Measurements from ENCODE around the gene CNTN6.
"Not testable (repeated sequence)": the region's sequence is repeated elsewhere in the genome, so short reads cannot be mapped to it uniquely, and the experiment has no call there.

The CNTN6 gene

DNA sequence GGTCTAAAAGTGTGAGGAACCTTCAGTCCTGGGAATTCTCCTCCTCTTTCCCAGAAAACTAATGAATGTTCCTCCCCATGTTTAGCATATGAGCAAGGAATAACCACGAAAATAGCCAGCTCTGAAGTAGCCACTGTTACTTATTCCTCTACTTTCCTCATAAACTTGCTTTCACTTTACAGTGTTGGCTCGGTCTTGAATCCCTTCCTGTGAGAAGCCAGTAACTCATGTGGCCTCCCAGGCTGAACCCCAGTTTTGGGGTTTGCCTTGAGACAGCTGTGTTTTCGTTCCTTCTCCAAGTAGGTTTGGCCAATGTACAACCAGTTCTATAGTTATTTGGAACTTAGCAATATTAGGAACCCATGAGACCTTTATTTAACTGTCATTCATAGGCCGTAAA is 195.0 kb downstream of the CNTN6 start:
- no peak for DNase-seq (ENCODE audit: low read depth in 2 of 2)

DNA sequence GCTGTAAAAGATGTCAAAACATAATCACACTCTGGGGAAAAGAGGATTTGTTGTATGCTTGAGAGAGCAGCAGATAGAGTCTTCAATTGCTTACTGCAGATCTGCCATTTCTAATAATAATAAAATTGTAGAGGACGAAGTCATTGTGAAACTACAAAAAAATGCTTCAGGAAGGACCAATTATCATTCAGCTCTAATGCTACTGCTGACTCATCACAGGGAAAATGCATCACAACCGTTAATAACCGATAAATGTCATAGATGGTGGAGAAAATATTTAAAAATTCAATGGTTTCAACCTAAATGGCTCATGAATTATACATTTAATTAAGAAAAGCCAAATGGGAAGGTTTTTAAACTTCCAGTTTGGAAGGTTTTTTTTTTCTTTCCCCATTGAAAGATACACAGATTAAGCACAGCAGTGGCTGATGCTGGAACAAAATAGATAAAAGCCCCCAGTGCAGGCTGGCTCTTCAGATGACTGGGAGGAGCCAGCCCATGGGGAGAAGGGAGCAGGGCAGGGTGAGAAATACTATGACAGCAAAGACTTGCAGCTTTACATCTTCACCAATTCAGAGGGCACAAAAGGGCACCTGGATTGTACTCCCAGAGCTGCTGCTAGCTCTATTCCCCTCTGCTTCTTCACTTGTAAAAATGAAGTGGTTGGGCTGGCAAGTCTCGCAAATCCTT is 196.1 kb downstream of the CNTN6 start:
- no peak for DNase-seq (ENCODE audit: low read depth in 2 of 2)

DNA sequence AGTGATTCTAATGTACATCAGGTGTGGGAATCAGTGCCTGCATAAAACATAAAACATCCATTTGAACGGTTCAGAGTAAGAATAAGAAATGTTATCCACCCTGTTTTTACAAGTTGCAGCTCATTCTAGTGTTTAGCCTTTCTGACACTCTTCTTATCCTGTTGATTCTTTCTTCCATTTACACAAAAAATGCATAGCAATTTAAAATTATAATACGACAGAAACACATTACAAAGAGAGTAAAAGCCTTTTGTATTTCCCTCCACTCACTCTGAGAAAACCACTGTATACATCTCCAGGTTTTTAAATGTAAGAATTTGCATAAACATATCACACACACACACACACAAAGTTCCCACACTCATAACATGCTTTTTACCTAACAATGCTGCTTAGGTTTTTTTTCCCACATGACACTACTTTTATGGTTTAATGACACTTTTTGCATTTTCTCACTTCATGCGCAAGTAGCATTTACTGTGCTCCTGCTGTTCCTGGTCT is 199.8 kb downstream of the CNTN6 start:
- DNase-seq (ENCODE audit: low read depth in 2 of 2) = no peak

DNA sequence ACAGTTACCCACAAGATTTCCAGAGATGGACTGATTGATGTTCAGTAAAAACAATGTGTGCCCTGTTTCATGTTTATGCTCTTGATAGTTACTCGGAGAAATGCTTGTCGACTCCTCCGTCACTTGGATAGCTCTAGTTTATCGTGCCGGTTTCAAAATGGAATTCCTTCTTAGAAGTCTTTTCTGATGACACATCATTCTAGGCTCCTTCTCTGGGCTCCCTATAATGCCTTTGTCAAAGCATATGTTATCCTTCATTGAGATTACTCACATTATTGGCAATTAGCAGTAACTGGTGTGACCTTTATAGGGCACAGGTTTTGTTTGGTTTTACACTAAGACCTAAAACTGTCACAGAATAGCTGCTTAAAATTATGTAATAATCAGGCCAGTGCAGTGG is 201.8 kb downstream of the CNTN6 start:
- no peak for DNase-seq (ENCODE audit: low read depth in 2 of 2)

DNA sequence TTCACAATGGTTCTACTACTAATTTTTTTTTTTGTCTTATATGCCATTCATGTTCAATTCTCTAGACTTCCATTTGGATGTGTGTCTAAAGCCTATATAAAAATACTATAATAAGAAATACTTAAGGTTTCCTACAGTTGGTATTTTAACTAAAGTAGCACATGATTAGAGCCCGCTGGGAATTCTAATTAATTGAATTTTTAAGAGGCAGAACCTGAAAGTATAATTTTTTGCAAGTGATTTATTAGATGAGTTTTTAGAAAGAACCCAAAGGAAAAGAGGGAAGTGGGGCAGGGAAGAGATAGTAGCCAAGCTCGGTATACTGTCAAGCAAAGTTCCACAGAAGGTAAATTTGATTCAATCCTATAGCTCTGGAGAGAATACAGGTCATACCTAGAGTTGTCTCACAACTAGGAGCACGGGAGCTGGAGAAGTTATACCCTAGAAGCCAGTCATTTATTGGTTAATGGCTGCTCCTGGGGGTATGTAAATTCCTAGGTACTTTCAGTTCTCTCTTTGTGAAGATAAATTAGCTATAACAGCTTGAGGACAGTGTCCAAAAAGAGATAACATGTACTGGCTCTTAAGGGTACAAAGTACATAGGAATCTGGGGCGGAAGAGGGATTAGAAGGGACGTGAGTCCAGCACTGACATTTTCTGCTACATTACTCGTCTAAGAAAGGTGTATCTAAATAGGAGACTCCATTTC is 225.6 kb downstream of the CNTN6 start:
- DNase-seq (ENCODE audit: low read depth in 2 of 2) = no peak

DNA sequence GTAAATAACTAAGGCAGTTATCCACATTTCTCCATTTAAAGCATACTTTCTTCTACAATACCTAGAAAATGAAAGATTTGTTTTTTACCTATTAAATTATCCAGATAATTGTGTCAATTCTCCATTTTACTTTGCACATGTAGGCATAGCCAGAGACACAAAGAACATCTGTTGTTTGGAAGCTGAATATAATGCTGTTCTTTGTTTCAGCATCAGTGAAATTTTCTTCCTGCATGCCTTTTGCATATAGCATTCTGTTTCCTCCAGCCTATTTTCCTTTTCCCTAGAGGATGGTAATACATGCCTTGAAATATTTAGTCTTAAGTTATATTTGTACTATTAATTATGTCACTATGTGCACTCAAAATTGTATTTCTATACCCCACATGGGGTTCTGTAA is 233.7 kb downstream of the CNTN6 start:
- no peak for DNase-seq (ENCODE audit: low read depth in 2 of 2)

DNA sequence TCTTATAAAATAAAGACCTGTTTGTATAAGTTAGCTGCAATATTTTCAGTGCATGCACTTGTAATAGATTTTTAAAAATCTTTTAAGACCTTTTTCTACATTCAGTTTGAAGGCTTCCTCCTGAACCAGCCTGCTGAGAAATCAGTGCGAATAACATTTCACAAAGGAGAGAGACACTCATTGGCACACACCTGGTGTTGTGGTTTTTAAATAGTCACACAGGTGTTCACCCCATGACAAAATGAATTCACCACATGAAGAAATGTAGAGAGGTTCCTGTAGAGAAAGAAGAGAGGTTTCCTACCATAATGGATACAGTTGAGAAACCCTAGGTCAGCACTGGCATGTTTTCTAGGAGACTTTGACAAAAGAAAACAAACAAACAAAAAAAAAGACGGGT is 237.3 kb downstream of the CNTN6 start:
- DNase-seq (ENCODE audit: low read depth in 2 of 2) = no peak

DNA sequence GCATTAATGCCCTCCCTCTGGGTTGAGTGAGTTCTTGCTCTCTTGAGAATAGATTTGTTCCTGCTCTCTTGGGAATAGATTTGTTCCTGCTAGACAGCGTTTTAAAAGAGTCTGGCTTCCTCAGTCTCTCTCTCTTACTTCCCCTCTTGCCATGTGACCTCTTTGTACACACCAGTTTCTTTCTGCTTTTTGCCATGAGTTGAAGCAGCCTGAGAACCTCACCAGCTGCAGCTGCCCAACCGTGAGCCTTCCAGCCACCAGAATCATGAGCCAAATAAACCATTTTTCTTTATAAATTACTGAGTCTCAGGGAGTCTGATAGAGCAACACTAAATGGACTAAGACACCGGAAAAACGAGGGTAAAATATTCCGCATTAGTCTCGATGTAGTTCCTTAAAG is 253.6 kb downstream of the CNTN6 start:
- DNase-seq (ENCODE audit: low read depth in 2 of 2) = no peak

DNA sequence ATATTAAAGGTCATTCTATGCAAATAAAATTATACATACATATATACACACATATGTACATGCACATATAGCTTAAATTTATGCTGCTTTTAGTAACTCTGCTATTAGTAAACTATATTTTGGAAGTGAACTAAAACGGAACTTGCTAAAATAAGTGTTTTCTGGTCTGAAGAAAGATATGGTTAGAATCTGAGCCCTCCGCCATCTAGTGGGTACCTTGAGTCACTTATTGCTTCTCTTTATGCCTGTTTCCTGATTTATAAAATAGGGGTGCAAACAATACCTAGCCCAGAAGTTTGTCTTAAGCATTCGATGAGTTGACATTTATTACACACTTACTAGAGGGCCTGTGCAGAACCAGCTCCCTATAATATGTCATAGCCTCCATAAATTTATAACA is 255.7 kb downstream of the CNTN6 start:
- no peak for DNase-seq (ENCODE audit: low read depth in 2 of 2)

DNA sequence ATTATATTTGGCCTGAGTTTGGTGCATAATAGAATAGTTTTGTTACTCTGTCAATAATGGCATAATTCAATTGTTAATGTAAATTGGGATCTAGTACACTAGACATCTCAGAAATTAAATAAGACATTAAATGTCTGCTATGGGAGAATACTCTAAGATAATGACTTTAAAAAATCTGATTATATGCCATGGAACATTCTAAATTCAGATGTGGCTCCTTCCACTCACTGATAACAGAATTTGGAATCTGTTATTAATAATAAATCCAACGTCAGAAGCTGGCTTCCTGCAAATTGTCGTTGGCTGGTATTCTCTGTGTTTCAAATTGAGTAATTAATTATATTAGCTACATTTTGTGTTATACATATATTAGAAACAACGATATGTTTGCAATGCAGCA is 258.1 kb downstream of the CNTN6 start:
- DNase-seq (ENCODE audit: low read depth in 2 of 2) = no peak

DNA sequence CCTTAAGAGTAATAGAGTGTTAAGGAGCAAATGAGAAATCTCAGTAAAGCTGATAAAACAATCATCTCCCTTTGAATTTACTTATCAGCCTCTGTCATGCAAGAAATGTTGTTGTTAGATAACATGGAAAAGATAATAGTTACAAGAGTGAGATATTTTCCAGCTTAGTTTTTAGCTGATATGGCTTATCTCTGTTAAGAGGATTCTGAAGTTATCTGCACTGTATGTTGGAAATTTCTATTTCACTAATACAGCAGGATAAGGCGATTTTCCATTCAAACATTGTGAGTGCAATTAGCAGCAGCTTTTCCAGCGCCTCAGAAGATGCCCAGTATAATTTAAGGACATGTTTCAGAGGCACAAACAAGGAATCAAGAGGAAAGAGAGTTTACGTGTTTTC is 262.9 kb downstream of the CNTN6 start:
- no peak for DNase-seq (ENCODE audit: low read depth in 2 of 2)

DNA sequence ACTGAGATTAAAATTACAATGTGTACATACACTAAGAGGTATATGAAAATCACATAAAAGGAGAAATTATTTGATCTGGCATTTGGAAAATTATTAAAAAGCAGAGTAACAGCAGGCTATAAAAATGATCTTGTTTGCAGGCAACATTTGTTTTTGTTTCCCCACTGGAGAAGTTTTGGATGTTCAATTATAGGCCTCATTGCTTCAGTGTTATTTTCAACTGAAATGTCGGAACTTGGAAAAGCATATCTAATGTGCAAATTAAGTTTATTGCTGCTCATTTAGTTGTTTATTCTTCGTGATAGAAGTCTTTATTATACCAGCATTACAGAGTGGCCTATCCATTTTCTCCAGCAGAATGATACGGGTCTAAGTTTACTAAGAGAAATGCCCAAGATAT is 263.3 kb downstream of the CNTN6 start:
- no peak for DNase-seq (ENCODE audit: low read depth in 2 of 2)

DNA sequence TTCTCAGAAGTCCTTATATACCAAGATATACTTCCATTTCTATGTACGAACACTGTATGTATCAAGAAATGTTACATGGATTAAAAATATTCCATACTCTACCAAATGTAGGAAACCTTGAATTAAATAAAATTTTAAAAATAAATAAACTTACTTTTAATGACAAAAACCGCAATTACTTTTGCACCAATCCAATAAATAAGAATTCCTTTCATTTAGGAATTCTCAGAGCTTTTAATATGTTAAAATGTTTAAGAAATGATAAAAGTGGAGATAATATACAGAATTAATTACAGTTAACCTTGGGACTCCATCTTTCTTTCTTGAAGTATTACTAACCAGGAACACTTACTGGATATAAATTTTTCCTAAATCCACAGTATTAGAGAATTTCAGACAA is 272.7 kb downstream of the CNTN6 start:
- DNase-seq (ENCODE audit: low read depth in 2 of 2) = no peak

DNA sequence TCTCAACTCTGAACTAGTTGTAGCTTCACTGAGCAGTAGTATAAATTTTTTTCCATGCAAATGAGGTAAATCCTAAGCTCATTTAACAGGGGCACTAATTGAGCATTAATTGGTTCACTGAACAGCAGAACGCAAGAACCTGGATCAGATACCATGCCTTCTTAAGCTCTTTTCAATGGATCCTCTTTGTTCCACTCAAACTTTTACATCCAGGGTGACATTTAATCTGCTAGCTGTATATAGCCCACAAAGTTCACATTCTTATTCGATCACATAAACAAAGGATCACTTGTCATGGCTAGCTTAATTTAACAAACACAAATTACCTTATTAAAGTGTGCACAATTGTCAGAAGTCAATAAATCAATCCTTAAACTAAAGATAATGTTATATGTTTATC is 281.6 kb downstream of the CNTN6 start:
- DNase-seq (ENCODE audit: low read depth in 2 of 2) = no peak

DNA sequence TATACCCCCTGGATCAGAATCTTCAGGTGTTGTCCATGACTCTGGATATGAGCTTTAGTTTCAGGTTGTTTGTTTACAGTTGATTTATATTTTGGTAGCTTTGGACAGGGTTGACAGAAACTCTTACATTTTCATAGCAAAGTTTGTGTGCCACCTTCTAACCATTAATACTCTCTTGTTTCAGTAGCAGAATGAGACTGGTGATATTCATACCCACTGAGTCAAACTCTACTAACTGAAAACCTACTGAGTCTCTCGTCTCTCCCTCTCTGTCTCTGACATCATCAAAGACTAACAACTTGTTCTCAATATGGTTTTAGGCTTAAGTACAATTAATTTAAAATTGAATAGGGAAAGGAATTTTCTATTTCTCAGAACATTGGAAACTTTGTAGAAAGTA is 282.3 kb downstream of the CNTN6 start:
- no peak for DNase-seq (ENCODE audit: low read depth in 2 of 2)

DNA sequence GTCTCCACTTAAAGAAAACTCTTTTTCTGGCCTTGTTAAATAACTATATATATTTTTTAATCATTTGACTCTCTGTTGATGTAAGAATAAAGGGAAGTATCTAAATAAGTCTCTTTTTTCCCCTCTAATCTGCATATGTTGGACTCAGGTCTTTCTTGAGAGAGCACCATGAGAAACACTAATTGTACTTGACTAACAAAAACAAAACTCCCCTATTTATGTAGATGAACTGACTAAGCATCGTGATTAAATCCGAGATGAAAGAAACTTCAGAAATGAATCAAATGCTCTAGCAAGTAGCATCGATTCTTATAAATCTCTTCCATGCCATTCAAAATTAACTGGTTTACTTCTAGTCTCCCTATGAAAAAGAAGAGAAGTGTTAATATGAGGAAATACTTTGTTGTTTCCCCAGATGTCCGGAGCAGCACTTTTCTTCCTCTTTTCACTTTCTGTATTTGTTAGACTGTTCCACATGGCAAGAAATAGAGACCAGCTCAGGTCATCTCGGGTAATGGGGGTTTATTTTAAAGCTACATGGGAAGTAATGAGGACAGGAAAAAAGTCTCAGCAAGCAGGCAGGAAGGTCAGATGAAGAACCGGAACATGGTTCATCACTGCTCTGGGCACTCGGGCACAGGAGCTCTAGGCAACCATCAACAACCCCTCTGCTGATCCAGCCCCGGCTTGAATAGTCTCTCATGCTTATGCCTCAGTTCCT is 288.3 kb downstream of the CNTN6 start:
- DNase-seq (ENCODE audit: low read depth in 2 of 2) = no peak

DNA sequence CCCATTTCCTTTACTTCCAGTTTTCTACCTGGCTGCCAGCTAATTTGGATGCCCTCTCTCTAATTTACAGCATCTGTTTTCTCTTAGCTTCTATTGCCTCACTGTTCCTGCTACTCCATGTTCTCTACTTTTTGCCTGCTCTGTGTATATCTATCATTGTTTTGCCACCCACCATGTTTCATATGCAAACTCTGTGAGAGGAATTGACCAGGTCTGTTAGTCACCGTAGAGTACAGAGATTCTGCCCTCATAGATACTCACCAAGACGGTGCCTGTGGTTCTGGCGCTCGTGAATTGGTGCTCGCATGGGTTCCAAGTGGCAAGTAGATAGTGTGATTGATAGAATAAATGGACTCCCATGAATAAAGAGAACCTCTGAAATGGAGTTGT is 288.8 kb downstream of the CNTN6 start:
- DNase-seq (ENCODE audit: low read depth in 2 of 2) = no peak

DNA sequence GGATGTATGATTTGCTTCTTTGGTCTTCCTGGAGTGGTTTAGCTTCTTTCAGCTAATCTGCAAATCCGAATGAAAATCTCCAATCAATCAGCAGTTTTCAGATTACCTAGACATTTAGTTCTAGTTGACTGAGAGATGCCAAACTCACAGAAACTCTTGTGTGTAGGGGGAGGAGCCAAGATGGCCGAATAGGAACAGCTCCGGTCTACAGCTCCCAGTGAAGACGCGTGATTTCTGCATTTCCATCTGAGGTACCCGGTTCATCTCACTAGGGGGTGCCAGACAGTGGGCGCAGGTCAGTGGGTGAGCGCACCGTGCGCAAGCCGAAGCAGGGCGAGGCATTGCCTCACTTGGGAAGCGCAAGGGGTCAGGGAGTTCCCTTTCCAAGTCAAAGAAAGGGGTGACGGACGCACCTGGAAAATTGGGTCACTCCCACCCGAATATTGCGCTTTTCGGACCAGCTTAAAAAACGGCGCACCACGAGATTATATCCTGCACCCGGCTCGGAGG is 294.6 kb downstream of the CNTN6 start:
- DNase-seq (ENCODE audit: low read depth in 2 of 2) = not testable (repeated sequence)

DNA sequence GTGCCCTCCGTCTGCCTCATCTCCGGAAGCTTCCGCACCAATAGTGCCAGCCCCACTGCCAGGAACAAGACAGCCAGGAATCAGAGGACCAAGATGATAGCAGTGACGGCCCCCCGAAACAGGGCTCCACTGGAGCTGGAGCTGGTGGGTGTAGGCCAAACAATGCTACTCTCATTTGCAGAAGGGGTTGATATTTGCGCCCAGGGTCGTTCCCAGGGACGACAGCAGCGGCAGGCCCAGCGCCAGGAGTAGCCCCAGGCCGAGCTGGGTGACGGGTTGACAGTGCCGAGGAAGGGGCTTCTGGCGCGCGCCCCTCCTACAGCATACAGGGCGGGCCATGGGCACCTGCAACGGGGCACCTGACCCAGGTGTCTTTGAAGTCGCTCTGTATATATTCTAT is 301.4 kb downstream of the CNTN6 start:
- no peak for DNase-seq (ENCODE audit: low read depth in 2 of 2)

DNA sequence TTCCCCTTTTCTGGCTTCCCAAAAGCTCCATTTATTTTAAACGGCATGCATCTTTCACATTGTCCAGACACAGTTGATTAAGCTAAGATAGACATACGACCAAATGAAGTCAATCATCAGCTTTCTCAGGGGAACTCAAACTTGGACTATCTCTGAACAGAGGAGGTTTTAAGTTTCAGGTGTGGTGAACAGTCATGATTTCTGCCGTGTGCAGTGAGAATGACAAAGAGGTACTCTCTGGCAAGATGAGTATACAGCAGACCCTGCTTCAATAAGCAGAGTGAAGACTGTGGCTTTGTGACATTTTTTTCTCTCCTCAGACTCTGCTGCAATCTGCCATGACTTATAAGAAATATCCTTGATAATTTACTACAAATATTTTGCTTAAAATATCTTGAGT is 307.7 kb downstream of the CNTN6 start:
- DNase-seq (ENCODE audit: low read depth in 2 of 2) = no peak

DNA sequence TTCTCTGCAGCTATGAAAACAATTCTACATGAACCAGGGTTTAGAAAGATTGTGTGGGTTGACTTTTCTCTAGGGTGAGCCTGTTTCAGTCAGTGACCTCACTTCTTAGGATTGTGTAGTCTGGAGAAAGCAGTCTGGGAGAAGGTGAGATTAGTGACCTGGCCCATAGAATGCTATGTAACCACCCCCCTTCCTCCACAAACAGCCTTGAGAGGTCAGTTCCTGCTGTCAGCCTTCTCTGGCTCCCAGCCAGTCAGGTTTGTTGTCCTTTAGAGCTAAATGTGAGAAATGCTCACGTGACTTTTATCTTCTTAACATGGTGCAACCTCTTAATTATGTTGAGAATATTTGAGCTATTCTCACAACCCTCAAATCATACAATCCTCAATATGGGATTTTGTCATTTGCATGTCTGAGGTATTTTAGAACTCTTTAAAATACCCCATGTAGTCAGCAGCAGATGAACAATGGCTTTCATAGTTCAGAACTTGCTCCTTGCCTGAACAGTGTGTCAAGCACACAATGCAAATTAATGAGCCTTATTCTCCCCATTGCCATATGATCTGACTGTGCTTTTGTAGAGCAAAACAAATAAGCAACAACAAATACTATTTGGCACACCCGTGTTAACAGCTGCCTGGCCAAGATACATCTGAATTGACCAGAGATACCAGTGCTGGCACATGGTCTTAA is 311.6 kb downstream of the CNTN6 start:
- no peak for DNase-seq (ENCODE audit: low read depth in 2 of 2)

DNA sequence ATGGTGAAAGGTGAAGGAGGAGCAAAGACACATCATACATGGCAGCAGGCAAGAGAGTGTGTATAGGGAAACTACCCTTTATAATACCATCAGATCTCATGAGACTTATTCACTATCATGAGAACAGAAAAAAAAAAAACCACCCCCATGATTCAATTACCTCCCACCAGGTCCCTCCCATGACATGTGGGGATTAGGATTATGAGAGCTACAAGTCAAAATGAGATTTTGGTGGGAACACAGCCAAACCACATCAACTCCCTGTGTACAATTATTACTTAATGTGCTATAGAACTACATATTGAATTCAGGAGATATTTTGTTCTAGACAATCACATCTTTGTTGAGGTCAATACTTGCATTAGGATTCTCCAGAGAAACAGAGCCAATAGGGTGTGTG is 313.4 kb downstream of the CNTN6 start:
- DNase-seq (ENCODE audit: low read depth in 2 of 2) = no peak

Measured in activated CD4-positive, alpha-beta T cell treated with anti-CD3 and anti-CD28 coated beads for 24 hours (primary cell).